DMS79 (cell line): ENCODE measurements around the gene SGSH.
"Not testable (repeated sequence)": the region's sequence is repeated elsewhere in the genome, so short reads cannot be mapped to it uniquely, and the experiment has no call there.

Experiments
- DNase-seq: peaks from one replicate; lab custom pipeline; 2025; lab: John Stamatoyannopoulos, UW

The SGSH gene

GRCh38 chr17:80210348-80211108 lies 9.6 kb downstream of the SGSH start:
- no peak for DNase-seq

DNA sequence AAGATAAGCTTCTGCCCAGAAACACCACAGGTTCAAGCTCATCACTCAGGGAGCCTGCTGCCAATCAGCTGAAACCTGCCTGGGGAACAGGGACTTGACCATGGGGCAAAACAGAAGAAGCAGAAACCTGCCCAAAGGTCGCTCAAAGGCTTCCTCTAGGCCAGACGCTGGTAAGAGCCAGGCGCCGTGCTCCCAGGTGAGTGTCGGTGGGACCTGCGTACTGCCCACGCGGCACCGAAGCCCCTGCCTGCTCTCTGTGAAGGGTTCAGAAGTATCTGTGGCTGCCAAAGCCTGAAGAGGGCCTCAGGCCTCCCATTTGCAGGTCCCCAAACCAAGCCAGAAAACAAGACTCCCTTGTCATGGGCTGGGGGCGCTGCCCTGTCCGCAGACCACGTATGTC lies 10.4 kb downstream of the SGSH start:
- no peak for DNase-seq

DNA sequence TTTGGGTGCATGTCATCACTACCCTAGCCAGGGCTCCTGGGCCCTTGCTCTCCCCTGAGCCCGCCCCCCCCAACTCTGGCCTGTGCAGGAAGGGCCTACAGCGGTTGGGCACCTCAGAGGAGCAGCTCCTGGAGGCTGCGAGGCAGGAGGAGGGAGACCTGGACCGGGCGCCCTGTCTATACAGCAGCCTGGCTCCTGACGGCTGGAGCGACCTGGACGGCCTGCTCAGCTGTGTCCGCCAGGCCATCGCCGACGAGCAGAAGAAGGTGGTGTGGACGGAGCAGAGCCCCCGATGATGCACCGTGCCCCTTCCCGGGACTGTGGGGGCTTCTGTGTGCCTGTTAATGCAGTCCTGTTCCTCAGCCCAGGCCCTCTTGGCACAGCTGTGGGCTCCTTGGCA lies 12.1 kb downstream of the SGSH start:
- no peak for DNase-seq

DNA sequence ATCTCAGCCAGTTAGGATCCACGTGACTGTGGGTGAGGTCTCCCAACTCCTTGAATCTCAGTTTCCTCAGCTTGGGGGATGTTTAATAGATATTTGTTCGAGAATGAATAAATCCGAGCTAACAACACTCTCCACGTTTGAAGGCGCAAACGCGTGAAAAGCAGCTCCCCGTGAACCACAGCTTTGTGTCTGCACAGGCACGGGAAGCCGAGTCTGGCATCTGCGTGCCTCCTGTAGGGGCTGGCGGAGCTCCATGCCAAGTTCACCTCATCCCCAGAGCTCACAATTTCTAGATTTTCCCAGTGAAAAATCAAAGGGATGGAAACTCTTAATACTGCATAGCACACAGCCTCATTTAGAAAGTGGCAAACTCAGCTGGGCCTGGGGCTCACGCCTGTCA lies 14.3 kb downstream of the SGSH start:
- DNase-seq: no peak

DNA sequence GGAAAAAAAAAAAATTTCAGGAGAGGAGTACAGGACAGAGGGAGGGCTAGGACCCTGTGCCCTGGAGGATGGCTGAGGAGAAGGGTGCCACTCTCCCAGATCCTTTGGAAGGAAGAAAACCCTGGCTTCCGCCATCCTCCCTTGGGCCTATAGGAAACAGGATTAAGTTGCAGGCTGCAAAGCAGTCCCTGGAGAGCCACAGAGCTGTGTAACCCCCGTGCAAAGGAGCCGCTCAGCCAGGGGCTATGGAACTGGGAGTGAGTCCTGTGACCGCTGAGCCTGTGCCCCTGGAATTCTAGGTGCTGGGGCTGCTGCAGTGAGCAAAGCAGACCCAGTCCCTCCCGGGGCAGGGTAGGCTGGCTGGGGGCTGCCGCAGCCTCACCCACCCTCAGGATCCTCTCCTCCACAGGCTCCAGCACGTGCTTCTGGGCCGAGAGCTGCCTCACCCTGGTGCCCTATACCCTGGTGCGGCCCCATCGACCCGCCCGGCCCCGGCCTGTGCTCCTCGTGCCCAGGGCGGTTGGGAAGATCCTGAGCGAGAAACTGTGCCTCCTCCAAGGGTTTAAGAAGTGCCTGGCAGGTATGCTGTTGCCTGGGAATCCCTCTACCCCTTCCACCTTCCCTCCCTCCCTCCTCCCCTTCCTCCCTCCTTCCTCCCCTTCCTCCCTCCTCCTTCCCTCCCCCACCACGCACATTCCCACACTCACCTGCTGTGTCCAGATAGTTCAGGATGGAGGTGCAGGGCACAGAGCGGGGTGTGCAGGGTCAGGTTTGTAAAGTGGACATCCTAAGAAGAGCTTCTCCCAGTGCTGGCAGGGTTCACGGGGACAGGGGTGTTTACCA lies 15.3 kb downstream of the SGSH start:
- no peak for DNase-seq

DNA sequence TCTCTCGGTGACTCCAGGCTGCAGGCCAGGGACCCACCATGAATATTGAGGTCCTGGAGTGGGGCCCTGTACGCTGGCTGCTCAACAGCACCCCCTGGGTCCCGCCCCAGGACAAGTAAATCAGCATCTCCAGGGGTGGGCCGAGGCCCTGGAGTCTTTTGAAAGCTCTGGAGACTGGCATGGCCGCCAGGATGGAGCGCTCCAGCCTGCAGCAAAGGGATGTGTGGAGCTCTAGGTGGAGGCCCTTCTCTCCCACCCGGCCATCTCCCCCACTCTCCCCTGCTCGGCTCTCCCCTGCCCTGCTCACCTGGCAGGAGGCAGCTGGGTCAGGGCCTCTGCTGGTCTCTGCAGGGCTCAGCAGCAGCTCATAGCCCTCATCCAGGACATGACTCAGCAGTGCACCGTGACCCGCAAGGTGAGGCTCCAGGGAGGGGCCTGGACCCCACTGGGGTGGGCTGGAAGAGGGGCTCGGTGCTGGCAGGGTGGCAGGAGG lies 16.6 kb downstream of the SGSH start:
- no peak for DNase-seq

DNA sequence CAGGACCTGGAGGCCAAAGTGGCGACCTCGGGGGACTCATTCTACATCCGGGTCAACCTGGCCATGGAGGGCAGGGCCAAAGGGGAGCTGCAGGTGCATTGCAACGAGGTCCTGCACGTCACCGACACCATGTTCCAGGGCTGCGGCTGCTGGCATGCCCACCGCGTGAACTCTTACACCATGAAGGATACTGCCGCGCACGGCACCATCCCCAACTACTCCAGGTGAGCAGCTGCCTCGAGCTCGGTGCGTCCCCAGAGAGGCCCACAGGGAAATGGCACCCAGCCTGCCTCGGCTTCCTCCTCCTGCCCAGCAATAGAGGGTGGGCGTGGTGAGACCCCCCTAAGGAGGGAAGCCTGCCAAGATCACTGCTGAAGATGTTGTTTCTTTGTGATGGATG lies 17.9 kb downstream of the SGSH start:
- DNase-seq: no peak

- no peak for DNase-seq
Observed at GRCh38 chr17:80201446-80201845, 18.7 kb downstream of the SGSH start.

DNA sequence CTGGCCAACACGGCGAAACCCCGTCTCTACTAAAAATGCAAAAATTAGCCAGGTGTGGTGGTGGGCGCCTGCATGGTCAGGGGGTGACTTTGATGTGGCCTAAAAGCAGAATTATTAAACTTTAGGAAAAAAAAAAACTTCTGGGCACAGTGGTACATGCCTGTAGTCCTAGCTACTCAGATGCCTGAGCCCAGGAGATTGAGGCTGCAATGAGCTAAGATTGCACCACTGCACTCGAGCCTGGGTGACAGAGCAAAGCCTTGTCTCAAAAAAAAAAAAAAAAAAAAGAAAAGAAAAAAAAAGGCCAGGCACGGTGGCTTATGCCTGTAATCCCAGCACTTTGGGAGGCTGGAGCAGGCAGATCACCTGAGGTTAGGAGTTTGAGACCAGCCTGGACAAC lies 20.8 kb downstream of the SGSH start:
- DNase-seq: not testable (repeated sequence)

DNA sequence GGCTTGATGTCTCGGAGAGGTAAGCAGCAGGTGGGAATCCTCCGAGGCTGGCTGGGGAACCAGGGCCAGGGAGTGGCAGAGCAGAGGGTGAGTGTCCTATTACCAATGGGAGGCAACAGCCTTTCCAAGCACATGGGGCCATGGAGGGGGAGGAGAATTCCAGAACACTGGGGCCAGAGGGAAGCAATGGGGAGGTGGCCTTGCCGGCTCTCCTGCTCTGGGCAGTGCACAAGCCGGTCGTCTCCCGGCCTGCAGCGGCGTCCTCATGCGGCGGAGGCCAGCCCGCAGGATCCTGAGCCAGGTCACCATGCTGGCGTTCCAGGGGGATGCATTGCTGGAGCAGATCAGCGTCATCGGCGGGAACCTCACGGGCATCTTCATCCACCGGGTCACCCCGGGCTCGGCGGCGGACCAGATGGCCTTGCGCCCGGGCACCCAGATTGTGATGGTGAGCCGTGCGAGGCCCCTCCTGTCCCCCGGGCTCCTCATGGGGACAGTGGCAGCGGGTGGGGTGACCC lies 21.9 kb downstream of the SGSH start:
- DNase-seq: no peak

DNA sequence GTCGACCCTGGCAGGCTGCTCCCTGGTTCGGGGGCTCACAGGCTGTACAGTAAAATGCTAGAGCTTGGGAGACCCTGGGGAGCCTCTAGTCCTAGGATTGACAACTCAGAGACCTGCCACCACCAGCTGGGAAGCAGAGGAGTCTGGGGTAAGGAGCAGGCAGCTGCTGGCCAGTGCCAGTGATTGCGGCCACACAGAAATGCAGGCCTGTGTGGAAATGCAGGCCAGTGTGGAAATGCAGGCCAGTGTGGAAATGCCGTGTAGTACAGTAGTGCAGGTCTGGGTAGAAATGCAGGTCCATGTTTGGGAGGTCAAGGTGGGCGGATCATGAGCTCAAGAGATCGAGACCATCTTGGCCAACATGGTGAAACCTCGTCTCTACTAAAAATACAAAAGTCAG lies 23.5 kb downstream of the SGSH start:
- DNase-seq: no peak

DNA sequence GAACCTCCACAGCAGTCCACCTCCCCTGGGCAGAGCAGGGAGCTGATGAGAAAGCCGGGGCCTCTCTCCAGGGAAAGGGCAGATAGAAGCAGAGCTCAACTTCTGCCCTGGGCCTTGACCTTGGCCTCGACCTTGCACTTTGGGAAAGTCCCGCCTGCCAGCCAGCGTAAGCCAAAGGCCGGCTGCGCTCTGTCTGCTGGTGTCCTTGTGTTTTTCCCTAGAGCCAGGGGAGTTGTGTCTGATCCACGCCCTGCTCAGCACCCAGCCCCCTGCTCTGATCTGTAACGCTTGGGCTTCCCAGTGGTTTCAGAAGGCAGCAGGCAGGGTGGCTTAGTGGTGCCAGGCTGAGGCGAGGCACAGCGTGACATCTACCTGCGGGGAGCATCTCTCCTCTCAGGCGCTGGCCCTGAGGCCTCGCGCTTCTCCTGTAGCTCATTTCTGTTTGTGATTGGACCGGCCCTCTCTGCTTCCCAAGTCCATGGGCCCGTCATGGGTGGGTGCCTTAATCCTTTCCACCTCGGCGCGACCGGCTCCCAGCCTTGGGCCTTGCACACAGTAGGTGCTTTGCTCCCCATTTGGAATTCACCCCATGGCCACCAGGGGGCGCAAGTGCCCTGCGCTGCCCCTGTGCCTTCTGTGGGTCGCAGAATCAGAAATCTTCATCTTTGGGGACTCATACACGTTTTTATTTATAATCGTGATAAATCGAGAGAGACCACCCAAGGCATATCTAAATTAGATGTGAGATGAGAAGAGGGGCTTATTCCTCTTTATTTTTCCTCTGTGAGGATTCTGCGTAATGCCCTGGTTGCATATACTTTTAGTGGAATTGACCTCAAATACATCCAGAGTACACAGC lies 24.2 kb downstream of the SGSH start:
- no peak for DNase-seq

DNA sequence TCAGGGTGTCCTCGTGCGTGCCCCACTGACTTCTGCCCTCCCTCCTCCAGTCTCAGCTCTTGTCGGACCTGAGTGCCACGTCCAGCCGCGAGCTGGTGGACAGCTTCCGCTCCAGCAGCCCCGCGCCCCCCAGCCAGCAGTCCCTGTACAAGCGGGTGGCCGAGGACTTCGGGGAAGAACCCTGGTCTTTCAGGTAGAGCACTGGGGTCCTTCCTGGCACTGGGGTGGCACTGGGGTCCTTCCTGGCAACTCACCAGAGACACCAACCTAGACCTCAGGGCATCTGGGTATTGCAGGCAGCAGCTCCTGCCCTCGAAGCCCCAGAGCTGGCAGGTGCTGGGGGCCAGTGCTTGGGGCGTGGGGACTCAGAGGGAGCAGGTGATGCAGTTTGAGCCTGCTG lies 25.0 kb downstream of the SGSH start:
- no peak for DNase-seq

GRCh38 chr17:80191865-80192661 lies 28.1 kb downstream of the SGSH start:
- no peak for DNase-seq

DNA sequence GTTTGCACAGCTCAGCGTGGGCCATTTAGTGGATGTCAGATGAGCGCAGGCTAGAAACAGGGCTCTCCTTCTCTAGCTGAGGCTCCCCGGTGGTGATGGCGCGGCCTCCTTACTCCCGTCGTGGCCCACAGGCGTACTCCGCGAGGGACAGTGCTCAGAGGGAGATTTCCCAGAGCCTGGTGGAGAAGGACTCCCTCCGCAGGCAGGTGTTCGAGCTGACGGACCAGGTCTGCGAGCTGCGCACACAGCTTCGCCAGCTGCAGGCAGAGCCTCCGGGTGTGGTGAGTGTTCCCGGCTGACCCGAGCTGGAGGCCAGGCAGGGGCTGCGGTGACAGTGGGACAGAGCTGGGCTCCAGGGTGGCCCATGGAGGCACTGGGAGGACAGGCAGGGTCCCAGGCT lies 28.9 kb downstream of the SGSH start:
- no peak for DNase-seq

DNA sequence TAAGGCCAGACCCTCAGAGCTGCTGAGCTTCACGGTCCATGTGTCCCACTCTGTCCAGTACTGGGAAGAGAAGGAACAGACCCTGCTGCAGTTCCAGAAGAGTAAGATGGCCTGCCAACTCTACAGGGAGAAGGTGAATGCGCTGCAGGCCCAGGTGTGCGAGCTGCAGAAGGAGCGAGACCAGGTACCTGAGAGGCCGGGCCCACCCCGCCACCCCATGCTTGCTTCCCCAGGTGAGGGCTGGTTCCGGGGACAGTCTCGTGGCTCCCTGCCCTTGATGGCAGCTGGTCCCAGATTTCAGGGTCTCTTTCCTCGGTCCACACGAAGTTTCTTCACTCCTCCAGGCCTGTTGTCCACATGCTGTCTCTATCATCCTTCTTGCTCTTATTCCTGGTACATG lies 29.4 kb downstream of the SGSH start:
- DNase-seq: no peak

DNA sequence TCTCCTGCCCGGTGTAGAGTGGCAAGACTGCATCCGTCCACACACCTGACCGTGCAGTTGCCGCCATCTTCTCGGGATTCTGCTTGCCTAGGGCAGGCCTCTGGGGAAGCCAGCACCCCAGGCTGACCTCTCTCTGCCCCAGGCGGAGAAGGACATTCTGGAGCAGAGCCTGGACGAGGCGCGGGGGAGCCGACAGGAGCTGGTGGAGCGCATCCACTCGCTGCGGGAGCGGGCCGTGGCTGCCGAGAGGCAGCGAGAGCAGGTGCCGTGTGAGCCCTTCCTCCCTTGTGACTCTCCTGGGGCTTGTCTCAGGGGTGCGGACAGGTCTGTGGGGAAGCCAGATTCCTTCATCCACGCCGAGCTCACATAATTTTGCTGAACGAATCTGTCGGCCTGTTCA lies 30.5 kb downstream of the SGSH start:
- DNase-seq: no peak

- DNase-seq: no peak
Observed at GRCh38 chr17:80187515-80187941, 32.6 kb downstream of the SGSH start.

GRCh38 chr17:80187090-80187489 lies 33.0 kb downstream of the SGSH start:
- no peak for DNase-seq

- no peak for DNase-seq
Observed at GRCh38 chr17:80185968-80186367, 34.2 kb downstream of the SGSH start.

DNA sequence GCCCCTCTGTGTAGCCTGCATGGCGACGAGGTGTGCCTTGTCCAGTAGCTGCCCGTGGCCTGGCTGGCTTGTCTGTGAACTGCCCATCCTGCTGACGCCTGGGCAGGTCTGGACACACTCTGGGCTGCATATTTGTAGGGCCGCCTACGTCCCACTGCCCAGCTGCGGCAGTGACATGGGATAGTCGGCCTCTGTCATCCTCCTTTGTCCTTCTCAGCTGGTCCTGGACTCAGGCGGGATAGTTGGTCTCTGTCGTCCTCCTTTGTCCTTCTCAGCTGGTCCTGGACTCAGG lies 35.8 kb downstream of the SGSH start:
- DNase-seq: no peak
